ENCODE data around the gene VSTM2L.

VSTM2L gene

DNA sequence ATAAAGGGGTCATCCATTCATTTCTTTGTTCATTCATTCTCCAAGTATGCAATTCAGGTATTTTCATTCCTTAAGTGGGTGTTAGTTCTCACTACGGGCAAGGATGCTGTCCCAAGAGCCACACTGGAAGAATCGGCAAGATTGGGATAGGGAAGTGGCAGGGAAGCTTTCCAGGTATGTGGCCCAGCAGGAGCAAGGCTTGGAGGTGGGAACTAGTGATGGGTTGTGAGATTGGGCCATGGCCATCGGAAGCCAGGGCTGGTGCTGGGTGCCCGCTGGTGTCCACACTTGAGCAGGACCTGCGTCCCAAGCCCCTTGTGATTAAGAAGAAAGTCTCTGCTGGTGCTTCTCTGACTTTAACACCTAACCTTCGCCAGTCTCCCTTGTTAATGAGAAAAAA lies 15.1 kb downstream of the VSTM2L start:
- no peak for DNase-seq (ENCODE audit: low read depth in 2 of 2)

- no peak for DNase-seq (ENCODE audit: low read depth in 2 of 2)
Observed at GRCh38 chr20:37919389-37920040, 16.6 kb downstream of the VSTM2L start.

DNA sequence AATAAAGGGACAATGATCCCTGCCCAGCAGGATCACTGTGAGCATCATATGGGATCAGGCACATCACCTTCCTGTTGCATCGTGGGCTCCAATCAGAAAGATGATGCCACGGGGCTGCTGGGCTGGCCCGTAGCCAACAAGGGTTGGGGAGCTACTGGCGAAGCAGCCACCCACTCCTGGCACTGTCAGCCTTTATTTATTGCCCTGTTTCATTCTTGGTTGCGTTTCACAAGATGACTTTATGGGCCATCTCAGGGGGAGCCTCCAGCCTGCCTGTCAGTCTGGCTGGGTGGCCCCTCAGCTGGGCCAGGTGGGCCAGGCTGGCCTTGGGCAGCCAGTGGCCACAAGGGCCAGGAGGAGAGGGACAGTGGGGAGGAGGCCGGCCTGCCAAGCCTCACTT lies 17.3 kb downstream of the VSTM2L start:
- DNase-seq (ENCODE audit: low read depth in 2 of 2): no peak

DNA sequence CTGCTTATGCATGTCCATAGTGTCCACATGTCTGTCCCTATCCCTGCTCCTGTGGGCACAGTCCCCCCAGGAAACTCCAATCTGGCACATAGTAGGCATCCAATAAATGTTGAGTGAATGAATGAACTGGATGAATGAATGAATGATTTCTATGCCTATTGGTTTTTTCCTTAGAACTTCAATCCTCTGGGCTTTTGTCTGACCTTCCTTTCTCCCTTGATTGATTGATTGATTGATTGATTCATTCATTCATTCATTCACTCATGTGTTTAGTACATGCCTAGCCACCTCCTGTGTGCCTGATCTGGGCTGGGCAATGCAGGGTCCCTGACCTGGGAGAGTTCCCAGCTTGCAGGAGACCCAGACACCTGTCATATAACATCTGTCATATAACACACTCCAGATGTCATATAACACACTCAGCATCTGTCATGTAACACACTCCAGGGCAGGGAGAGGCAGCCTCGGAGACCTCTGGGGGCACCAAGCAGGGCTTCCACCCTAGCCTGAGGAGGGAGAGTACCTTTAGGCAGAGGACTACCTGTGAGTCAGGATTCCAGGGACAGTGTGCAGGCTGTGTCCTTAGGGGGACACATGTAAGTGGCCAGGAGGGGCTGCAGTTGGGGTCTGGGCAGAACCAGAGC lies 17.9 kb downstream of the VSTM2L start:
- DNase-seq (ENCODE audit: low read depth in 2 of 2): no peak

- DNase-seq (ENCODE audit: low read depth in 2 of 2): no peak
Observed at GRCh38 chr20:37921341-37921929, 18.5 kb downstream of the VSTM2L start.

DNA sequence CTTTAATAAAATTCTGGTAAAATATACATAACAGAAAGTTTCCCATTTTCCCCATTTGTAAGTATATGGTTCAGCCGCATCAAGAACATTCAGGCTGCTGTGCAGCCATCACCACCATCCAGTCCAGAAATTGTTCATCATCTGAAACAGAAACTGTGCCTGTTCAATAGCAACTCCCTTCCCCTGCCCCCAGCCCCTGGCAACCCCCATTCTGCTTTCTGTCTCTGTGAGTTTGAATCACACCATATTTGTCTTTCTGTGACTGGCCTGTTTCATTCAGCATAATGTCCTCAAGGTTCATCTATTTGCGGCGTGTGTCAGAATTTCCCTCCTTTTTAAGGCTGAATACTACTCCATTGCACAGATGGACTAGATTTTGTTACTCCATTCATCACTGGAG lies 19.1 kb downstream of the VSTM2L start:
- no peak for DNase-seq (ENCODE audit: low read depth in 2 of 2)

DNA sequence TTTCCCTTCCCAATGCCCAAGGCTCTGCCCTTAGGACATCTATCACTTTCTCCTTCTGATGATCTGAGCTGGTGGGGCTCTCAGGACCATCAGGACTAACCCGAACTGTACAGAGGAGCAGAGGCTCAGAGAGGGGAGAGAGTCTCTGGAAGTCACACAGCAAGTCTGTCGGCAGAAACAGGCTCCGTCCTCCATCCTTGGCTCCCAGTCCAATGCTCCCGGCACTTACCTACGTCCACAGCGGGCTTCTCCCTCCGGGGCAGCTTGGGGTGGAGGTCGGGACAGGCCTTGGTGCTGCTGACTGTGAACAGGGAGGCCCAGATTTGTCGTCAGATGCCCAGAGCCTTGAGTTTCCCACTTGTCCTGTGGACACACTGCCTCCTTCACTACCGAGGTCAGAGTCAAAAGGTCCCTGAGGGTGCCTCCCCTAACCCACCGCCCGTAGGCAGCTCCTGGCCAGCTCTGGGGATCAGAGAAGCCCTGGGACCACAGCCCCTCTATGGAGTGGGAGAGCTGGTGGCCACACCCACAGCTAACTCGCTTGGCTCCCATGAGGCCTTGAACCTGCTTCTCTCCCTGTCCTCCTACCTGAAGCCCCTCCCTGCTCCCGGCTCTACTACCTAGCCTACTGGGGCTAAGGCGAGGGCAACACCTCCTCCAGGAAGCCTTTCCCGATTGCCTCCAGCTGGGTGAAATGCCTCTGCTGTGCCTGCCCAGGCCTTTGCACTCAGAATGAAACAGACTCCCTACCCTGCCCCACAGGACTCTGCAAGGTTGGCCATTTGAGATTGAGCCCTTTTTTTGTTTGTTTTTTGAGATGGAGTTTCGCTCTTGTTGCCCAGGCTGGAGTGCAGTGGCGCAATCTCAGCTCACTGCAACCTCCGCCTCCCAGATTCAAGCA lies 22.6 kb downstream of the VSTM2L start:
- DNase-seq (ENCODE audit: low read depth in 2 of 2): no peak

- DNase-seq (ENCODE audit: low read depth in 2 of 2): no peak
Observed at GRCh38 chr20:37926612-37927011, 23.7 kb downstream of the VSTM2L start.

DNA sequence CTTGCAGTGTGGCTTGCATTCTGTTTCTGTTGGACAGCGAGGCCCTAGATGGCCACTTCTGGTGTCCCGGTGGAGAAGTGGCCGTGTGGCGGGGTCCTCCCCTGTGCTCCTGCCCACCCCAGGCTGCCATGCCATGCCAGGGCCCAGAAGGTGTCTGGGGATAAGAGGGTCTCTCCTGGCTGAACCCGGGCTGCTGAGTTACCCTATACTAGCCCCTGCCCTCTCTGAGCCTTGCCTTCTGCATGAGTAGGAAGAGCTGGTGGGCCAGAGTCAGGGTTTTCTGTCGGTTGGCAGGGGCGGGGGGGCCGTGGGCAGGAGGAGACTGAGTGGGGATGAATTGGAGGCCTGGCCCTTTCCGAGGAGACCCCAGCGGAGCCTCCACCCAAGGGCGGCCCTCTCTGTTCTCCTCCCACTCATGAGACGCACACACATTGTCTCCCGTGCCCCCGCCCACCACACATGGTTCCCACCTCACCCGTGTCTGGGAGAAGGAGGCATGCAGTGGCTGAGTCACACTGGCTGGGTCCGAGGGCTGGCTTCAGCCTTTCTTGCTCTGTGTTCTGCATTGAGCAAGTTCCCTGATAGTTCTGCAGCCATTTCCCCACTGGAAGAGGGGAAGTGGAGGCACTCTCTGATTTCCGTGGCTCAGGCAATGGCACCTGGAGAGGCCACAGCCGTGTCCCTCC lies 24.6 kb downstream of the VSTM2L start:
- DNase-seq (ENCODE audit: low read depth in 2 of 2): no peak

DNA sequence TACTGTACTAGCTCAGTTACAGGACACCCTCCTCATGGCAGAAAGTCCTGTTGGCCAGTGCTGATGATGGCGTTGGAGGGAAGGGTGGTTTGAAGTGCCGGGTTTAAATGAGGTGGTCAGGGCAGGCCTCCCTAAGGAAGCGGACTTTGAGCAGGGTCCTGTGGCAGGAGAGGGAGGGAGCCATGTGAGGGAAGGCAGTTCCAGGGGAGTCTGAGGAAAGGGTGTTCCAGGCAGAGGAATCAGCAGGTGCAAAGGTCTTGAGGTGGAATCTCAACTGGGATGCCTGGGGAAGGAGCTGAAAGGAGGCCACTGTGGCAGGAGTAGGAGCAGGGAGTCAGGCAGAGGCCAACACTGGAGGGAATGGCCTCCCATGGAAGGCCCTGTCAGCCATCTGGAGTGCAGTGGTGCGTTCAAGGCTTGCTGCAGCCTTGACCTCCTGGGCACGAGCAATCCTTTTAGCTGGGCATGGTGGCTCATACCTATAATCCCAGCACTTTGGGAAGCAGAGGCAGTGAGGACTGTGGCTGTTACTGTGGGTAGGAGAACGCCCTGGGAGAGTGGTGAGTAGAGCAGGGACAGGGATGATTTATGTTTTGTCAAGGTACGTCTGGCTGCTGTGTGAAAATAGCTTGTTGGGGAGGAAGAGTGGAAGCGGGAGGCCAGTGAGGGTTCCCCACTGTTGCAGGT lies 26.2 kb downstream of the VSTM2L start:
- no peak for DNase-seq (ENCODE audit: low read depth in 2 of 2)

DNA sequence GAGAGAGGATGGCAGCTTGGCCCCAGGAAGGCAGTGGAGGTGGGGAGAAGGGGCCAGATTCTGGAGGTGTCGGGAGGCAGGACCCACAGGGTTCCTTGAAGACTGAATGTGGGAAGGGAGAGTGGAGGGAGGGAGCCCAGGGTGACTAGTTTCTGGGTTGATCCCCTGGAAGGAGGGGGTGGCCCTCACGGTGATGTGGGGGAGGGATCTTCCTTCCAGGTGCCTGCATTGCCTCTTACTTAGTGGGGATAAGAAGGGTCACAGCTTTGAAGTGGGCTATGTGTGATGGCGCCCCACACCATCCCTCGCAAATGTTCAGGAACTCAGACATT lies 26.7 kb downstream of the VSTM2L start:
- no peak for DNase-seq (ENCODE audit: low read depth in 2 of 2)

DNA sequence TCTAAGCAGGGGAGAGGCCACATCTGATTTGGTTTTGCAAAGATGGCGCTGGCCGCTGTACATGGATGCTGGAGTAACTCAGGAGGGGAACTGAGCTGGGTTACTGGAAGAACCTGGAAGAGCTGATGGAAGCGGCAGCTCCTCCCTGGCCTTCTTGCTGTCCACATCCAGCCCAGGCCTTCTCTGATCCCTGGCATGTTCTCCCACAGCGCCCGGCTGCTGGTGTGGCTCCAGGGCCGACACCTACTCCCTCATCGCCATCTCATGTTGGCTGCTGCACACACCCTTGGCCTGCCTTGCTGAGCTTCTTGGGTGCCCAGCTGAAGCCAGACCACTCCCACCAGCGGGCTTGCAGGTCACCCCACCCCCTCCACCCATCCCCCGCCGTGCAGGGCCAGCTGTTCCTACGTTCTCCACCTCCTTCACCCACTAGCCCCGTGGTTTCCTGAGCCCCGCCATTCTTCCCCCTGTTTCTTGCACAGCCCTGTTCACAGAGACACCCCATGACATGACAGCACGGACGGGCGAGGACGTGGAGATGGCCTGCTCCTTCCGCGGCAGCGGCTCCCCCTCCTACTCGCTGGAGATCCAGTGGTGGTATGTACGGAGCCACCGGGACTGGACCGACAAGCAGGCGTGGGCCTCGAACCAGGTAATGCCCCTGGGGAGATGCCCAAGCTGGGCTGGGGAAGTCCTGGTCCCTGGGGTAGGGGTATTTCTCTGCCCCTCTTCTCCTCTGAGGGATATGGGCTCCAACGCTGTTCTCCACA lies 28.4 kb downstream of the VSTM2L start:
- no peak for DNase-seq (ENCODE audit: low read depth in 2 of 2)

DNA sequence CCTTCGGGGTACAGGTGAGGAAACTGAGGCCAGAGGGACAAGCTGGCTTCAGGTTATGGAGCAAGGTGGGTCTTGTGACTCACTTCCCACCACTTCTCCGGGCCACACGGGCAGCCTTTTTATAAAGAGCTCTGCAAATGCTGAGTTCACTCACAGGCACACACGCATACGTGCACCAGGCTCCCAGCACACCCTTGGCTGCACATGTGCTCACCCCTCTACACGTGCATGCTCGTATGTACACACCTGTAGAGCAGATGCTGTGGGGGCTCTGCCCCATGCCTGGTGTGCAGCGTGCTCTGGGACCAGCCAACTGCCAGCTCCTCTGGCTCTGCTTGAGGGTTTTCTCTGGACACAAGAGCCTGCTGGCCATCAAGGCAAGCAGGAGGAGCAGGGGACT lies 29.1 kb downstream of the VSTM2L start:
- DNase-seq (ENCODE audit: low read depth in 2 of 2): no peak

GRCh38 chr20:37932919-37933318 lies 30.0 kb downstream of the VSTM2L start:
- no peak for DNase-seq (ENCODE audit: low read depth in 2 of 2)

DNA sequence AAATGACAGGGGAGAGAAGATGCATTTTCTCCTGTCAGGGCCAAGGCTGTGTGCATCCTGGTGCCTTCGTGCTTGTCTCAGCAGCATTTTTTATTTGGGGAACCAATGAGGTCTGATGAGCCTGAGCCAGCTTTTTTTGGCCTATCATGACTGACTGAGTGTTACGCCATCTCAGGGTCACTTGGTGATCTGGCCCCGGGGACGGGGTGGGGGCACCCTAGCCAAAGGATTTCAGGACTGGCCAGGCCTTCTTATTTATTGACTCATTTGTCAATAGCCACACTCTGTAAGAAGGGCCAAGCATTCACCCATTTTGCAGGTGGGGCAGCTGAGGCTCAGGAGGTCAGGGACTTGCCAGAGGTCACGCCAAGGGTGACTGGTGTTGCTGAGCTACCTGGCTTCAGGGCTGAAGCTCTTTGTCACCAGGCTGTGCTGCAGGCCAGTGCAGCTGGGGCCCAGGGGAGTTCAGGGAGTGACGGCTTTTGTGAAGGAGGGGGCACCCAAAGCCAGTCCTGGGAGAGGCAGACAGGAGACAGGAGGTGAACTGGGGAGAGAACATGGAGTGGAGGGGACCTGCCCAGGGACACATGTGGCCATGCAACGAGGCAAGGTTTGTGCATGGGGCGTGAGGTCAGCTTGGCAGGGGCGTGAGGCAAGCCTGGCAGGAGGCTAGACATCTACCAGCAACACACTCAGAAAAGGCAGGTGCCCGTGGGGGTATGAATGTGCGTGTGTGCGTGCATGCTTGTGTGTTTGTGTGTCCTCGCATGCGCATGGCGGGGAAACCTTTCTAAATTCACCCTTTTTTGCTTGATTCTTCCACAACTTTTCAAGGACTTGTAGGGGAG lies 31.1 kb downstream of the VSTM2L start:
- DNase-seq (ENCODE audit: low read depth in 2 of 2): no peak

DNA sequence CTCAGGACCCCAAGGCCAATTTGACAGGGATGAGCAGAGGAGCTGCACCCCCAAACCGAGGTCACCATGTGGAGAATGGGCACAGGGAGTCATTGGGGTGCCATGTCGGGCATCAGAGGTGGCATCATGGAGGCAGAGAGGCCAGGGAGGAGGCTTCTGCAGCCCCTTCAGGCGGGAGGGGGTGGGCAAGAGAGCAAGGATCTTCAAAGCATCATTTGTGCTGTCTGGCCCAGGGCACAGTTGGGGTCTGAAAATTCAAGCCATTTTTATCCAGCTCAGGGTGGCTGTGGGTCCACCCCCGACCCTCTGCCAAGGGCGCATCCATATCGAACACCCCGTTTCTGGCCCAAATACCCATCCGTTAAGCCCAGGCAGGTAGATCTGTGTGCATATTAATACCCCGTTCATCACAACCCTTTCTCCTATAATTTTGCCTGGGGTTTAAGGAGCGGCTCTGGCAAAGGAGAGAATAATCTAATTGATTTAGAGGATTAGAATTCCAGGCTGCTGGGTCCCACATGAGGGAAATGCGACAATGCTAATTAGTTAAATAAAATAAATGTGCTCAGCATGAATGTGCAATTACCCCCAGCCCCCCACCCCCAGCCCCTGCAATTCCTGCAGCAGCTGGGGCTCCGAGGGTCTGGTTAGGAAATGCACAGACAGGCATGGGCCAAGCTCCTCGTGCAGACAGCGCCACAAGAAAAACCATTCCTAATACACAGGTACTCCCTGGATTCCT lies 31.9 kb downstream of the VSTM2L start:
- no peak for DNase-seq (ENCODE audit: low read depth in 2 of 2)

GRCh38 chr20:37935435-37935834 lies 32.5 kb downstream of the VSTM2L start:
- DNase-seq (ENCODE audit: low read depth in 2 of 2): no peak

DNA sequence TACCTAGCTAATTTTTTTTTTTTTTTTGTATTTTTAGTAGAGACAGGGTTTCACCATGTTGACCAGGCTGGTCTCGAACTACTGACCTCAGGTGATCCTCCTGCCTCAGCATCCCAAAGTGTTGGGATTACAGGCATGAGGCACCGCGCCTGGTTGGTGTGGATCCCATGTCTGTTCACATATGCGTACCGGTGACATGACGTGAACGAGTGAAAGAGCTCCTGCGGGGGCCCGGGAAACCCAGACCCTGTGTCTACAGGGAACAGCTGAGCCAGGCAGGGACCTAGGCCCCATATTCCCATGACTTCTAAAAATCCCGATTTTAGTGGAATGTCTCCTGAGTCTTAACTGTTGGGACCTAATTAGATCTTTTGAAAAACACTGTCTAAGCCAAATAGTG lies 33.1 kb downstream of the VSTM2L start:
- DNase-seq (ENCODE audit: low read depth in 2 of 2): no peak

DNA sequence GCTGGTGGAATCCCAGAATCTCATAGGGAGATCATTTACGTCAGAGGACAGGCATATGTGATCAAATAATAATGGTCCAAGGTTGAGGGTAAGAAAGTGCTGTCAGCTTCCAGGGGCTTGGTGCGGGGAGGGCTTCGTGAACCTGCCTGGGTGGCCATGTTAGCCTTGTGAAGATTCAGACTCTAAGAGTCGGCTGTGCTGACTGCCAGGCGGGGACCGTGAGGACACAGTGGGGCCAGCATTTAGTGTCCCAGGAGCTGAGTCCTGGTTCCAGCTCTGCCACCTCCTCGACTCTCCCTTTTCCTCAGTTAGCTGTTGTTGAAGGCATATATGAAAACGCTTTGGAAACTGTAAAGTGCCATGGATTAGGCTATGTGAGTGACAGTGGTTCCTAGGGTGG lies 33.5 kb downstream of the VSTM2L start:
- DNase-seq (ENCODE audit: low read depth in 2 of 2): no peak

Measured in stimulated activated CD8-positive, alpha-beta memory T cell treated with anti-CD3 and anti-CD28 coated beads, Interleukin-15, amount 100 ng/mL, for 4 hours (primary cell).